HCT116 (cell line): ENCODE measurements around the gene THSD4. TPM values are rescaled to one million over a fixed set of nuclear protein-coding genes. Genes with fewer than 3 reads are reported as not detected.

Experiments used
- ATAC-seq: fragments of 200-7000 bp; cut with Tn5 transposase; 2 replicates; pipeline ENCODE4 v1.9.1; 2020; ENCODE audit warnings: mild to moderate bottlenecking, moderate library complexity
- BruUV-seq: library from RNA; stranded (reverse); fragments of 400-500 nt; replicated peaks from 2 replicates; lab custom pipeline; 2021; lab: Mats Ljungman, UMichigan
- CTCF ChIA-PET: fragments of 300-600 bp; sonication (Branson Sonifier 250); formaldehyde crosslinking; loops from one replicate; lab custom pipeline; 2021; ENCODE audit warnings: antibody characterized with exemption; lab: Charles Lee
- POLR2A ChIA-PET: fragments of 300-600, 350-600 bp; sonication (Branson Sonifier 250); formaldehyde crosslinking; loops from one replicate; lab custom pipeline; 2021; ENCODE audit warnings: antibody characterized with exemption; lab: Charles Lee
- RAD21 ChIA-PET, 2 experiments: fragments of 300-600 bp; sonication (Branson Sonifier 250); formaldehyde crosslinking; loops; one replicate each; lab custom pipeline; 2023; ENCODE audit warnings: low total read pairs in 2 of 2; ENCODE audit not compliant: uncharacterized antibody in 2 of 2, unreplicated experiment in 2 of 2, low non-redundant PET in 1 of 2; lab: Charles Lee
- DNase-seq: peaks from one replicate; pipeline ENCODE4 v3.0.0-alpha.2; 2010; ENCODE audit warnings: low read depth, low spot score
- H2AFZ ChIP-seq: fragments of 200-600 bp; shearing (Covaris generic), sonication (generic); 2 replicates; pipeline ENCODE4 v1.6.1; 2017; ENCODE audit warnings: low read depth, mixed run types, mixed read lengths, antibody characterized with exemption, low read length; ENCODE audit not compliant: poor library complexity, severe bottlenecking
- H3K27ac ChIP-seq: 2 replicates; pipeline ENCODE4 v1.5.1; 2012; ENCODE audit warnings: low read depth, low read length
- H3K27me3 ChIP-seq: fragments of 200-600 bp; sonication (generic); 2 replicates; pipeline ENCODE4 v1.6.1; 2016; ENCODE audit warnings: mixed run types, low read length, mixed read lengths; ENCODE audit not compliant: insufficient read depth
- H3K36me3 ChIP-seq, 2 experiments: fragments of 200-500 bp in 1 of 2; fragments of 200-600 bp in 1 of 2; sonication (Bioruptor generic) in 1 of 2; sonication (generic) in 1 of 2; 2 replicates each; pipeline versions ENCODE4 v1.5.1 to v1.6.1; 2014 to 2016; ENCODE audit warnings: low read length in 2 of 2, inconsistent platforms in 1 of 2, mixed read lengths in 1 of 2, mixed run types in 1 of 2; ENCODE audit not compliant: insufficient read depth in 2 of 2, control insufficient read depth in 1 of 2
- H3K4me1 ChIP-seq, 2 experiments: fragments of 200-600 bp in 1 of 2; sonication (generic) in 1 of 2; 2 replicates each; pipeline versions ENCODE4 v1.5.1 to v1.6.1; 2012 to 2017; ENCODE audit warnings: low read length in 2 of 2, inconsistent platforms in 1 of 2, mild to moderate bottlenecking in 1 of 2, mixed read lengths in 1 of 2, mixed run types in 1 of 2, moderate library complexity in 1 of 2; ENCODE audit not compliant: insufficient read depth in 2 of 2, control insufficient read depth in 1 of 2
- H3K4me2 ChIP-seq: fragments of 200-600 bp; sonication (generic); 2 replicates; pipeline ENCODE4 v1.6.1; 2017; ENCODE audit warnings: mixed run types, low read length, mixed read lengths
- H3K4me3 ChIP-seq, 2 experiments: fragments of 200-600 bp in 1 of 2; sonication (generic) in 1 of 2; replicated peaks in 1 of 2; 2 replicates each; pipeline ENCODE4 v1.5.1; 2011 to 2016; ENCODE audit warnings: low read length in 2 of 2, control low read depth in 1 of 2, low read depth in 1 of 2, mild to moderate bottlenecking in 1 of 2, mixed read lengths in 1 of 2, mixed run types in 1 of 2
- H3K79me2 ChIP-seq: fragments of 200-600 bp; sonication (generic); 2 replicates; pipeline ENCODE4 v1.6.1; 2017; ENCODE audit warnings: mild to moderate bottlenecking, mixed run types, low read length, moderate library complexity, mixed read lengths; ENCODE audit not compliant: insufficient read depth
- H3K9ac ChIP-seq: fragments of 200-600 bp; sonication (generic); 2 replicates; pipeline ENCODE4 v1.6.1; 2016; ENCODE audit warnings: low read length, mixed read lengths
- H3K9me2 ChIP-seq: fragments of 200-600 bp; sonication (generic), shearing (Covaris generic); 2 replicates; pipeline ENCODE4 v1.6.1; 2017; ENCODE audit warnings: mixed run types, mild to moderate bottlenecking, moderate library complexity; ENCODE audit not compliant: insufficient read depth
- H3K9me3 ChIP-seq, 2 experiments: fragments of 200-500 bp in 1 of 2; fragments of 200-600 bp in 1 of 2; sonication (Bioruptor generic) in 1 of 2; sonication (generic) in 1 of 2; 2 replicates each; pipeline ENCODE4 v1.6.1; 2014 to 2017; ENCODE audit warnings: low read length in 2 of 2, mixed read lengths in 2 of 2, inconsistent platforms in 1 of 2, low read depth in 1 of 2, mild to moderate bottlenecking in 1 of 2, mixed run types in 1 of 2, moderate library complexity in 1 of 2; ENCODE audit not compliant: control insufficient read depth in 1 of 2, insufficient read depth in 1 of 2
- H4K20me1 ChIP-seq: fragments of 200-600 bp; sonication (generic), shearing (Covaris generic); 2 replicates; pipeline ENCODE4 v1.6.1; 2017; ENCODE audit warnings: mixed run types, mild to moderate bottlenecking, moderate library complexity; ENCODE audit not compliant: insufficient read depth
- CBX3 ChIP-seq: IDR thresholded peaks from 2 replicates; pipeline ENCODE4 v1.6.1; 2012; ENCODE audit warnings: low read depth
- CEBPB ChIP-seq: IDR thresholded peaks from 2 replicates; pipeline ENCODE4 v1.6.1; 2012; ENCODE audit warnings: low read depth
- EGR1 ChIP-seq: IDR thresholded peaks from 2 replicates; pipeline ENCODE4 v1.6.1; 2012; ENCODE audit warnings: low read depth
- EZH2 ChIP-seq: fragments of 200-600 bp; sonication (generic); IDR thresholded peaks from 2 replicates; pipeline ENCODE4 v1.6.1; 2017; ENCODE audit warnings: antibody characterized with exemption, mixed run types
- EZH2phosphoT487 ChIP-seq: fragments of 200-600 bp; IDR thresholded peaks from 2 replicates; pipeline ENCODE4 v1.6.1; 2018; ENCODE audit warnings: antibody characterized with exemption, borderline replicate concordance
- JUND ChIP-seq: IDR thresholded peaks from 2 replicates; pipeline ENCODE4 v1.6.1; 2012
- POLR2A ChIP-seq: IDR thresholded peaks from 2 replicates; pipeline ENCODE4 v1.7.0; 2011; ENCODE audit warnings: borderline replicate concordance; ENCODE audit not compliant: insufficient read depth, insufficient read length; ENCODE audit errors: extremely low read depth
- POLR2AphosphoS5 ChIP-seq: IDR thresholded peaks from 2 replicates; pipeline ENCODE4 v1.6.1; 2011; ENCODE audit warnings: mild to moderate bottlenecking, low read depth, low read length, moderate library complexity
- RAD21 ChIP-seq: IDR thresholded peaks from 2 replicates; pipeline ENCODE4 v1.6.1; 2012; ENCODE audit warnings: low read depth, mild to moderate bottlenecking
- SIN3A ChIP-seq: IDR thresholded peaks from 2 replicates; pipeline ENCODE4 v1.6.1; 2012; ENCODE audit warnings: low read depth
- SP1 ChIP-seq: IDR thresholded peaks from 2 replicates; pipeline ENCODE4 v1.6.1; 2012; ENCODE audit warnings: low read depth
- SRF ChIP-seq: IDR thresholded peaks from 2 replicates; pipeline ENCODE4 v1.6.1; 2012; ENCODE audit warnings: low read depth
- TCF7L2 ChIP-seq: IDR thresholded peaks from 2 replicates; pipeline ENCODE4 v1.7.0; 2011; ENCODE audit warnings: borderline replicate concordance, inconsistent platforms; ENCODE audit not compliant: insufficient read depth, insufficient read length; ENCODE audit errors: extremely low read depth
- intact Hi-C: fragments of 100-400 bp; cut with micrococcal nuclease; formaldehyde crosslinking; loops from 2 replicates; pipeline ENCODE4 v1.10.0; 2022
- total RNA-seq: library from RNA; stranded (reverse); gene quantifications from one replicate; pipeline ENCODE4 v1.2.1, GENCODE V29; 2021; ENCODE audit not compliant: unreplicated experiment
- TF ChIP-seq, protein P1 (sequence below): IDR thresholded peaks from 2 replicates; pipeline ENCODE4 v1.6.1; 2012
- TF ChIP-seq, protein P2 (sequence below): IDR thresholded peaks from 2 replicates; pipeline ENCODE4 v1.6.1; 2012; ENCODE audit warnings: low read depth
- TF ChIP-seq, protein P3 (sequence below), 3 experiments: fragments of 200-600 bp in 1 of 3; sonication (generic) in 1 of 3; IDR thresholded peaks in 2 of 3; conservative IDR thresholded peaks in 1 of 3; 2 replicates each; pipeline ENCODE4 v1.5.1; 2012 to 2017; ENCODE audit warnings: low read depth in 2 of 3, low read length in 2 of 3, antibody characterized with exemption in 1 of 3, borderline replicate concordance in 1 of 3, control low read depth in 1 of 3, mild to moderate bottlenecking in 1 of 3, mixed read lengths in 1 of 3, mixed run types in 1 of 3, moderate library complexity in 1 of 3; ENCODE audit not compliant: insufficient read depth in 1 of 3

THSD4 gene
- total RNA-seq, 1 experiment from 2014 or later: 30.5 TPM

DNA sequence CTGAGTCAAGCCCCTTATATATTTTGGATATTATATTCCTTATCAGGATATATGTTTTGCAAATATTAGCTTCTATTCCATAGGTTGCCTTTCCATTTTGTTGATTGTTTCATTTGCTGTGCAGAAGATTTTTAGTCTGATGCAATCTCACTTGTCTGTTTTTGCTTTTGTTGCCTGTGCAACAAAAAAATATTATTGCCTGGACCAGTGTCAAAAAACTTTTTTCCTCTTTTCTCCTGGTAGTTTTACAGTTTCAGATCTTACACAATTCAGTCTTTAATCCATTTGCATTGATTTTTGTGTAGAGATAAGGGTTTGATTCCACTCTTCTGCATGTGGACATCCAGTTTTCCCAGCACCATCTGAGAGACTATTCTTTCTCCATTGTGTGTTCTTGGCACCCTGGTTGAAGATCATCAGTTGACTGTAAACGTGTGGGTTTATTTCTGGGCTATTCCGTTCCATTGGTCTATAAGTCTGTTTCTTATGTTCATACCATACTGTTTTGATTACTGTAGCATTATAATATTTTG is 466.2 kb downstream of the THSD4 start:
- H3K36me3 ChIP-seq: no peaks in the 10 kb centered on the region
- no peak for DNase-seq
- no peak overlapping the region for H3K4me3 ChIP-seq
- H3K27ac ChIP-seq: no peak overlapping the region
- no peak overlapping the region for H3K9ac ChIP-seq
- BruUV-seq: no TSS peak
- RAD21 ChIA-PET: no interaction called here
- CTCF ChIA-PET: no interaction called here
- TF ChIP-seq EZH2phosphoT487: no peak
- no peak for TF ChIP-seq JUND
- TF ChIP-seq POLR2AphosphoS5: no peak
- TF ChIP-seq, protein P1, sequence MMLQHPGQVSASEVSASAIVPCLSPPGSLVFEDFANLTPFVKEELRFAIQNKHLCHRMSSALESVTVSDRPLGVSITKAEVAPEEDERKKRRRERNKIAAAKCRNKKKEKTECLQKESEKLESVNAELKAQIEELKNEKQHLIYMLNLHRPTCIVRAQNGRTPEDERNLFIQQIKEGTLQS: no peak
- no peak for TF ChIP-seq SRF
- no peak for TF ChIP-seq CBX3
- TF ChIP-seq EZH2: no peak
- TF ChIP-seq CEBPB: no peak
- TF ChIP-seq, protein P2, sequence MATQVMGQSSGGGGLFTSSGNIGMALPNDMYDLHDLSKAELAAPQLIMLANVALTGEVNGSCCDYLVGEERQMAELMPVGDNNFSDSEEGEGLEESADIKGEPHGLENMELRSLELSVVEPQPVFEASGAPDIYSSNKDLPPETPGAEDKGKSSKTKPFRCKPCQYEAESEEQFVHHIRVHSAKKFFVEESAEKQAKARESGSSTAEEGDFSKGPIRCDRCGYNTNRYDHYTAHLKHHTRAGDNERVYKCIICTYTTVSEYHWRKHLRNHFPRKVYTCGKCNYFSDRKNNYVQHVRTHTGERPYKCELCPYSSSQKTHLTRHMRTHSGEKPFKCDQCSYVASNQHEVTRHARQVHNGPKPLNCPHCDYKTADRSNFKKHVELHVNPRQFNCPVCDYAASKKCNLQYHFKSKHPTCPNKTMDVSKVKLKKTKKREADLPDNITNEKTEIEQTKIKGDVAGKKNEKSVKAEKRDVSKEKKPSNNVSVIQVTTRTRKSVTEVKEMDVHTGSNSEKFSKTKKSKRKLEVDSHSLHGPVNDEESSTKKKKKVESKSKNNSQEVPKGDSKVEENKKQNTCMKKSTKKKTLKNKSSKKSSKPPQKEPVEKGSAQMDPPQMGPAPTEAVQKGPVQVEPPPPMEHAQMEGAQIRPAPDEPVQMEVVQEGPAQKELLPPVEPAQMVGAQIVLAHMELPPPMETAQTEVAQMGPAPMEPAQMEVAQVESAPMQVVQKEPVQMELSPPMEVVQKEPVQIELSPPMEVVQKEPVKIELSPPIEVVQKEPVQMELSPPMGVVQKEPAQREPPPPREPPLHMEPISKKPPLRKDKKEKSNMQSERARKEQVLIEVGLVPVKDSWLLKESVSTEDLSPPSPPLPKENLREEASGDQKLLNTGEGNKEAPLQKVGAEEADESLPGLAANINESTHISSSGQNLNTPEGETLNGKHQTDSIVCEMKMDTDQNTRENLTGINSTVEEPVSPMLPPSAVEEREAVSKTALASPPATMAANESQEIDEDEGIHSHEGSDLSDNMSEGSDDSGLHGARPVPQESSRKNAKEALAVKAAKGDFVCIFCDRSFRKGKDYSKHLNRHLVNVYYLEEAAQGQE: no peak
- no peak for TF ChIP-seq TCF7L2
- TF ChIP-seq, protein P3, sequence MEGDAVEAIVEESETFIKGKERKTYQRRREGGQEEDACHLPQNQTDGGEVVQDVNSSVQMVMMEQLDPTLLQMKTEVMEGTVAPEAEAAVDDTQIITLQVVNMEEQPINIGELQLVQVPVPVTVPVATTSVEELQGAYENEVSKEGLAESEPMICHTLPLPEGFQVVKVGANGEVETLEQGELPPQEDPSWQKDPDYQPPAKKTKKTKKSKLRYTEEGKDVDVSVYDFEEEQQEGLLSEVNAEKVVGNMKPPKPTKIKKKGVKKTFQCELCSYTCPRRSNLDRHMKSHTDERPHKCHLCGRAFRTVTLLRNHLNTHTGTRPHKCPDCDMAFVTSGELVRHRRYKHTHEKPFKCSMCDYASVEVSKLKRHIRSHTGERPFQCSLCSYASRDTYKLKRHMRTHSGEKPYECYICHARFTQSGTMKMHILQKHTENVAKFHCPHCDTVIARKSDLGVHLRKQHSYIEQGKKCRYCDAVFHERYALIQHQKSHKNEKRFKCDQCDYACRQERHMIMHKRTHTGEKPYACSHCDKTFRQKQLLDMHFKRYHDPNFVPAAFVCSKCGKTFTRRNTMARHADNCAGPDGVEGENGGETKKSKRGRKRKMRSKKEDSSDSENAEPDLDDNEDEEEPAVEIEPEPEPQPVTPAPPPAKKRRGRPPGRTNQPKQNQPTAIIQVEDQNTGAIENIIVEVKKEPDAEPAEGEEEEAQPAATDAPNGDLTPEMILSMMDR (IDR thresholded peaks at IDR 0.05 in 2 of 3, conservative IDR thresholded peaks at IDR 0.05 in 1 of 3; ENCODE audit: borderline replicate concordance in 1 of 3, insufficient read depth in 1 of 3, low read depth in 2 of 3, low read length in 2 of 3): no peak
- no peak for TF ChIP-seq POLR2A
- no peak for TF ChIP-seq EGR1
- no peak for TF ChIP-seq RAD21
- TF ChIP-seq SP1: no peak
- TF ChIP-seq SIN3A: no peak
- H2AFZ ChIP-seq: no peak overlapping the region
- no peak for ATAC-seq
- H3K9me3 ChIP-seq: no peaks in the 10 kb centered on the region
- no peaks in the 10 kb centered on the region for H3K79me2 ChIP-seq
- no peaks in the 10 kb centered on the region for H3K4me1 ChIP-seq
- 0 out of 2 replicates have a peak, but pooled peaks cover 4% of the 10 kb centered on the region for H3K9me2 ChIP-seq
- no peaks in the 10 kb centered on the region for H3K27me3 ChIP-seq
- no peak overlapping the region for H3K4me2 ChIP-seq
- POLR2A ChIA-PET: no interaction called here
- intact Hi-C loops: no loop called here
- H4K20me1 ChIP-seq: no peaks in the 10 kb centered on the region
